Small intestine (tissue), 7 donors: ENCODE data around the gene USF3. TPM values are rescaled to one million over a fixed set of nuclear protein-coding genes. Genes with fewer than 3 reads are reported as not detected.

Experiments used
- DNase-seq, 2 donors: peaks; one replicate each; pipeline versions ENCODE4 v3.0.0 to v3.0.0-alpha.2; 2013
- FAIRE-seq: peaks from 2 replicates; lab custom pipeline; 2012; peaks lifted over from hg19 to GRCh38; lab: Jason Lieb, UNC
- H3K27ac ChIP-seq, 3 donors: one replicate each; pipeline ENCODE4 v1.5.1; 2013; ENCODE audit warnings: low read length in 2 of 3, mild to moderate bottlenecking in 2 of 3, control low read depth in 1 of 3, inconsistent platforms in 1 of 3, low read depth in 1 of 3, moderate library complexity in 1 of 3
- H3K27me3 ChIP-seq, 3 donors: one replicate each; pipeline ENCODE4 v1.6.1; 2013; ENCODE audit warnings: low read length in 3 of 3, inconsistent platforms in 1 of 3; ENCODE audit not compliant: control insufficient read depth in 3 of 3, insufficient read depth in 3 of 3
- H3K36me3 ChIP-seq, 3 donors: one replicate each; pipeline ENCODE4 v1.6.1; 2013; ENCODE audit warnings: low read length in 3 of 3, inconsistent platforms in 1 of 3, low read depth in 1 of 3, mild to moderate bottlenecking in 1 of 3, moderate library complexity in 1 of 3; ENCODE audit not compliant: control insufficient read depth in 3 of 3, insufficient read depth in 2 of 3
- H3K4me1 ChIP-seq, 3 donors: one replicate each; pipeline ENCODE4 v1.6.1; 2013; ENCODE audit warnings: low read length in 2 of 3, inconsistent platforms in 1 of 3, low read depth in 1 of 3, mild to moderate bottlenecking in 1 of 3, moderate library complexity in 1 of 3; ENCODE audit not compliant: control insufficient read depth in 3 of 3, insufficient read depth in 2 of 3
- H3K4me3 ChIP-seq, 3 donors: one replicate each; pipeline ENCODE4 v1.5.1; 2013; ENCODE audit warnings: low read length in 3 of 3, control low read depth in 1 of 3, inconsistent platforms in 1 of 3, low read depth in 1 of 3, mild to moderate bottlenecking in 1 of 3, moderate library complexity in 1 of 3
- H3K9me3 ChIP-seq, 2 donors: one replicate each; pipeline ENCODE4 v1.6.1; 2013; ENCODE audit warnings: low read depth in 1 of 2, low read length in 1 of 2; ENCODE audit not compliant: control insufficient read depth in 2 of 2, insufficient read depth in 1 of 2
- WGBS, 3 donors: extraction: QIAGEN DNeasy Blood & Tissue Kit; methylation state at CpG; one replicate each; pipeline ENCODE4 v1.1.7; 2013; 5-methylcytosine and 5-hydroxymethylcytosine counted together
- polyA plus RNA-seq, 4 donors: library from polyadenylated mRNA; stranded (reverse) in 3 of 4; unstranded in 1 of 4; fragments of 200-250 nt in 3 of 4; fragments of 120-200 nt in 1 of 4; gene quantifications; one replicate each; pipeline versions ENCODE4 v1.2.1 to v1.2.3, GENCODE V29; 2013
- donor health status: healthy with polysubstance abuse.
- donor health status: control.
- donor health status: control.
- donor health status: Bipolar disorder and iron deficiency.
- donor health status: healthy.

The USF3 gene
- polyA plus RNA-seq, 4 donors: 3.2 to 17.2 (median 7.4) TPM

GRCh38 chr3:113668015-113668414 lies 28.4 kb downstream of the USF3 start:
- no peaks in the 10 kb centered on the region for H3K27me3 ChIP-seq
- H3K36me3 ChIP-seq: peaks cover 0 to 19% (median 6%) of the 10 kb centered on the region in 3 donors
- FAIRE-seq (no peak), DNase-seq (no peak)
- WGBS, 3 donors: 57 to 87% (median 79%) methylated on average over 4 of the region's 4 CpGs
- H3K27ac ChIP-seq: no peak overlapping the region
- H3K4me3 ChIP-seq: no peak overlapping the region
- no peaks in the 10 kb centered on the region for H3K9me3 ChIP-seq
- peaks cover 0 to 23% (median 0%) of the 10 kb centered on the region in 3 donors for H3K4me1 ChIP-seq

DNA sequence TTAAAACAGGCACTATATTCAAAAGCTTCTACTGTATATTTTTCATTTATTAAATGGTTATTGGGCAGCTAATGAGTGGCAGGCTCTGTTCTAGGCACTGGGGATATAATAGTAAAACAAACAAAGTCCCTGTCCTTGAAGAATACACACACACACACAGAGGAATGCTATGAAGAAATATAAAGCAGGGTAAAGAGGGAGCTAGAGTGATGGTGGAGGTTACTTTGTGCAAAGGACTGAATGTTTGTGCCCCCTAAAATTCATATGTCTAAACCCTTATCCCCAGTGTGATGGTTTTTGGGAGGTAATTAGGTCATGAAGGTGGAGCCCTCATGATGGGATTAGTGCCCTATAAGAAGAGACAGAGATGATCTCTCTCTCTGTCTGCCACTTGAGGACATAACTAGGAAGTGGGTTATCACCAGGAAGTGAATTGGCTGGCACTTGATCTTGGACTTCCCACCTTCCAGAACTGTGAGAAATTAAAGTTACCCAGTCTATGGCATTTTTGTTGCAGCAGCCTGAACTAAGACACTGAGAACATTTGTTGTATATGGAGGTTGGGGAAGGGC lies 31.8 kb downstream of the USF3 start:
- Histone ChIP-seq H3K4me3 (no peak overlapping the region), H3K36me3 (peaks cover 4 to 16% (median 14%) of the 10 kb centered on the region in 3 donors), H3K27me3 (no peaks in the 10 kb centered on the region), H3K4me1 (peaks cover 0 to 23% (median 0%) of the 10 kb centered on the region in 3 donors), H3K27ac (peak overlapping the region in 1 of 3 donors; percentile 47), H3K9me3 (no peaks in the 10 kb centered on the region)
- DNase-seq (peak; percentile 4 to 16), FAIRE-seq (no peak)

GRCh38 chr3:113663761-113664160 lies 32.7 kb downstream of the USF3 start:
- DNase-seq (peak; percentile 44 to 50), FAIRE-seq (no peak)
- Histone ChIP-seq H3K4me3 (no peak overlapping the region), H3K27me3 (no peaks in the 10 kb centered on the region), H3K27ac (peak overlapping the region in 1 of 3 donors; percentile 47), H3K9me3 (no peaks in the 10 kb centered on the region), H3K36me3 (peaks cover 5 to 20% (median 16%) of the 10 kb centered on the region in 3 donors), H3K4me1 (peaks cover 0 to 23% (median 0%) of the 10 kb centered on the region in 3 donors)
- WGBS, 3 donors: 16 to 53% (median 25%) methylated on average over 1 of the region's 1 CpG

DNA sequence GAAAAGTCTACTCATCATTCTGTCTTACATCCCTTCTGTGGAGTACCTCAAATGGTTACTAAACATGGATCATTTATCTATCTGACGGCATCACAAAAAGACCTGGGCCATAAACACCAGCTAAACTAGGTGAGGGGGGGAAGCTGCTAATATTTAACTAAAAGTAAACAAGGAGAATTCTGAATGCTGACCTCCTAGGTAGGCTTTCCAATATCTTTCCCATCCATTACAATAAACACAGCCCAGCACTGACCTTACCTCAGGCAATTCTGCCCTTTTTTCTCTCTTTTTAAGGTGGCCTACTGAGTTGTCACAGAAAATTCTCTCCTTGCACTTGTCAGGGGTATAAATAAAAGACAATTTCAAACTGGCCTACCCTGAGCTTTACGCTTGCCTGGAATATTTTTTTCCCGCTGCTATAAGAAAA lies 33.1 kb downstream of the USF3 start:
- Histone ChIP-seq H3K9me3 (no peaks in the 10 kb centered on the region), H3K27me3 (no peaks in the 10 kb centered on the region), H3K27ac (peak overlapping the region in 1 of 3 donors; percentile 47), H3K4me1 (peaks cover 0 to 23% (median 0%) of the 10 kb centered on the region in 3 donors), H3K4me3 (no peak overlapping the region), H3K36me3 (peaks cover 5 to 20% (median 16%) of the 10 kb centered on the region in 3 donors)
- 18 to 68% (median 49%) methylated on average over 3 of the region's 3 CpGs for WGBS, 3 donors
- DNase-seq (peak; percentile 53 to 78), FAIRE-seq (no peak)

- FAIRE-seq: no peak
- H3K27me3 ChIP-seq: no peaks in the 10 kb centered on the region
- peaks cover 5 to 22% (median 16%) of the 10 kb centered on the region in 3 donors for H3K36me3 ChIP-seq
- H3K4me1 ChIP-seq: peaks cover 0 to 23% (median 0%) of the 10 kb centered on the region in 3 donors
- peak in 1 of 2 donors; percentile 7 for DNase-seq
- H3K27ac ChIP-seq: peak overlapping the region in 1 of 3 donors; percentile 47
- H3K9me3 ChIP-seq: no peaks in the 10 kb centered on the region
- no peak overlapping the region for H3K4me3 ChIP-seq
- WGBS, 3 donors: 18 to 43% (median 33%) methylated on average over 1 of the region's 1 CpG
Observed at GRCh38 chr3:113662824-113663223, 33.6 kb downstream of the USF3 start.

- 82 to 95% (median 92%) methylated on average over 4 of the region's 4 CpGs for WGBS, 3 donors
- Histone ChIP-seq H3K27me3 (no peaks in the 10 kb centered on the region), H3K36me3 (peaks cover 5 to 33% (median 16%) of the 10 kb centered on the region in 3 donors), H3K27ac (no peak overlapping the region), H3K9me3 (no peaks in the 10 kb centered on the region), H3K4me1 (peaks cover 0 to 18% (median 0%) of the 10 kb centered on the region in 3 donors), H3K4me3 (no peak overlapping the region)
- DNase-seq: no peak
- no peak for FAIRE-seq
Observed at GRCh38 chr3:113660896-113661295, 35.5 kb downstream of the USF3 start.

GRCh38 chr3:113660458-113660857 lies 36.0 kb downstream of the USF3 start:
- DNase-seq (no peak), FAIRE-seq (no peak)
- 94 to 100% (median 98%) methylated on average over 2 of the region's 2 CpGs for WGBS, 3 donors
- no peaks in the 10 kb centered on the region for H3K27me3 ChIP-seq
- H3K36me3 ChIP-seq: peaks cover 5 to 33% (median 16%) of the 10 kb centered on the region in 3 donors
- no peak overlapping the region for H3K4me3 ChIP-seq
- peaks cover 0 to 18% (median 0%) of the 10 kb centered on the region in 3 donors for H3K4me1 ChIP-seq
- H3K9me3 ChIP-seq: no peaks in the 10 kb centered on the region
- H3K27ac ChIP-seq: no peak overlapping the region

DNA sequence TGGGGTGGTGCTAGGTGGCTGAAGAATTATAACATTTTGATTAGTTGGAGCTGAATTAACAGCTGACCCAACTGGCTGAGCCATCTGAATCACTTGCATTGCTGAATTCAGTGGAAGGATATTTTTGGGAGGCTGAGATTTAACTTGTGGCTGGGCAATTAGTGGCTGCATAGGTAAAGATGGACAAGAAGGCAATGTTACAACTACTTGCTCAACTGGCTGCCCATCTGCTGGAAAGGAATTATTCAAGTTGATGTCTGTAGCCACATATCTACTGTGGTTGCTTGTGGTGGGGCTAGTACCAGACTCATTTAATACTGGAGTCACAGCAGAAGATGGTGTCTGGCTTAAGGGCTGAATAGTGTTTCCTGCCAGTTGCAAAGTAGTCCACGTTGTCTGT lies 36.4 kb downstream of the USF3 start:
- Histone ChIP-seq H3K27ac (no peak overlapping the region), H3K27me3 (no peaks in the 10 kb centered on the region), H3K4me1 (peaks cover 0 to 17% (median 0%) of the 10 kb centered on the region in 3 donors), H3K36me3 (peaks cover 5 to 31% (median 14%) of the 10 kb centered on the region in 3 donors), H3K9me3 (no peaks in the 10 kb centered on the region), H3K4me3 (no peak overlapping the region)
- FAIRE-seq (no peak), DNase-seq (no peak)
- 69 to 92% (median 92%) methylated on average over 1 of the region's 1 CpG for WGBS, 3 donors
